GM13977 (cell line): ENCODE measurements around the gene ACOT9.
A peak's percentile ranks its signal among the peaks of the same experiment; 100 is the strongest.

Source experiments
- DNase-seq: peaks from one replicate; pipeline ENCODE4 v3.0.0; 2012; ENCODE audit warnings: low spot score
- in situ Hi-C: fragments of 300-500 bp; cut with MboI; formaldehyde crosslinking; loops from one replicate; pipeline ENCODE4 v1.12.0; 2022; ENCODE audit warnings: low sequenced_read_pairs, low pct_unique_long_range_greater_than_20kb, mixed read lengths, inconsistent platforms; ENCODE audit not compliant: unreplicated experiment
- TF ChIP-seq, protein P1 (sequence below): IDR thresholded peaks from 2 replicates; pipeline ENCODE4 v1.5.1; 2012; ENCODE audit warnings: mild to moderate bottlenecking, control low read depth; ENCODE audit not compliant: insufficient read depth; ENCODE audit errors: extremely low read depth, missing control alignments

Gene ACOT9

DNA sequence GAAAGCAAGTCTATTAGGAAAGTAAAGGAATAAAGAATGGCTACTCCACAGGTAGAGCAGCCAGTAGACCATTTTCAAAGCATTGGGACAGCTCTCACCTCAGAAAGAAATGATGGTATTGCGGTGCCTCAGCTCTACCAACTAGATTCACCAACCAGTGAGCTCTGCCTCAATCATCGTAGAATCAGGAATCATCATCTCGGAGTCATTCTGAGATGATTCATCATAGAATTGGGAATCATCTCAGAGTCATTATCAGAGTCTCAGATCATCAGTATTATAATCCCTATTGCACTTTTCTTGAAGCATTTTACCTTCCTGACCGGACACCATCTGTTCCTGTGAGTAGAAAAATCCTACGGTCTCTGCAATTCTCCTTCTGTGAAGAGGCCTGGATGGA is 22.4 kb upstream of the ACOT9 start:
- no peak for DNase-seq
- in situ Hi-C loops: no loop called here
- TF ChIP-seq, protein P1, sequence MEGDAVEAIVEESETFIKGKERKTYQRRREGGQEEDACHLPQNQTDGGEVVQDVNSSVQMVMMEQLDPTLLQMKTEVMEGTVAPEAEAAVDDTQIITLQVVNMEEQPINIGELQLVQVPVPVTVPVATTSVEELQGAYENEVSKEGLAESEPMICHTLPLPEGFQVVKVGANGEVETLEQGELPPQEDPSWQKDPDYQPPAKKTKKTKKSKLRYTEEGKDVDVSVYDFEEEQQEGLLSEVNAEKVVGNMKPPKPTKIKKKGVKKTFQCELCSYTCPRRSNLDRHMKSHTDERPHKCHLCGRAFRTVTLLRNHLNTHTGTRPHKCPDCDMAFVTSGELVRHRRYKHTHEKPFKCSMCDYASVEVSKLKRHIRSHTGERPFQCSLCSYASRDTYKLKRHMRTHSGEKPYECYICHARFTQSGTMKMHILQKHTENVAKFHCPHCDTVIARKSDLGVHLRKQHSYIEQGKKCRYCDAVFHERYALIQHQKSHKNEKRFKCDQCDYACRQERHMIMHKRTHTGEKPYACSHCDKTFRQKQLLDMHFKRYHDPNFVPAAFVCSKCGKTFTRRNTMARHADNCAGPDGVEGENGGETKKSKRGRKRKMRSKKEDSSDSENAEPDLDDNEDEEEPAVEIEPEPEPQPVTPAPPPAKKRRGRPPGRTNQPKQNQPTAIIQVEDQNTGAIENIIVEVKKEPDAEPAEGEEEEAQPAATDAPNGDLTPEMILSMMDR: no peak

- TF ChIP-seq, protein P1: no peak
- in situ Hi-C loops: no loop called here
- no peak for DNase-seq
Measured at GRCh38 chrX:23764188-23764984, 21.3 kb upstream of the ACOT9 start.

DNA sequence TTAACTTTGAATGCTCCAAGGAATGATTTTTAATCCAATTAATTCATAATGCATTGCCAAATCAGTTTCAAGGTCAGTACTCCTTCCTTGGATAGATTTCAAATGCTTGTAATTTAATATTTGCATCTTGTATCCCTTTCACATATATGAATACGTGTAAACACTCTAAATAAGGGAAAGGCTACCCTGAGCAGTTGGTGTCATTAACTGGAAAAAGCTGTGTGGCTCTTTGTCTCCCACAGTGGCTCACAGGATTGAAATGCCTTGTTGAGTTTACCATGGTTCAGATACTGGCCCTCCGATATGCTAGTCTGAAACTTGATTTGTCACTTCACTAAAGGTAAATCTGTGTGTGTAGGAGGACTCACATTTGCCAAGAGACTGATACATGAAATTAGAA is 16.7 kb upstream of the ACOT9 start:
- in situ Hi-C loops: no loop called here
- TF ChIP-seq, protein P1: no peak
- no peak for DNase-seq

GRCh38 chrX:23756165-23756564 is 13.1 kb upstream of the ACOT9 start:
- TF ChIP-seq, protein P1: peak; percentile 52
- in situ Hi-C loops: no loop called here
- DNase-seq: peak; percentile 69

DNA sequence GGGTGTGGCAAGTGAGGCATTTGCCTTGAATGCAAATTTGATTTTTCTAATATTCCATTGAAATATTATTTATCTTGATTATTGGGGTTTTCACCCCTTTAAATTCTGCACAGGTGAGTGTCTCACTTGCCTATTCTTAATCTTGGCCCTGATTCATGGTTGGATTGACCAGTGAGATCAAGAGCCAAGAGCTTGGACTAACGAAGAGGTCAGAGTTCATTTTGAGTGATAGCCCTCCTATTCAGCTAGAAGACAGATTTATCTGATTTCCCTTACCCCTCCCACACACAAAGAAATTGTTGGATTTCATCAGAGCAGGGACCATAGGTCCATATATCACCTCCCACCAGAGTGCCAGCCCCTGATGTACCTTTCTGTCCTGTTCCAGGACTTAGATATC is 11.6 kb upstream of the ACOT9 start:
- DNase-seq: no peak

DNA sequence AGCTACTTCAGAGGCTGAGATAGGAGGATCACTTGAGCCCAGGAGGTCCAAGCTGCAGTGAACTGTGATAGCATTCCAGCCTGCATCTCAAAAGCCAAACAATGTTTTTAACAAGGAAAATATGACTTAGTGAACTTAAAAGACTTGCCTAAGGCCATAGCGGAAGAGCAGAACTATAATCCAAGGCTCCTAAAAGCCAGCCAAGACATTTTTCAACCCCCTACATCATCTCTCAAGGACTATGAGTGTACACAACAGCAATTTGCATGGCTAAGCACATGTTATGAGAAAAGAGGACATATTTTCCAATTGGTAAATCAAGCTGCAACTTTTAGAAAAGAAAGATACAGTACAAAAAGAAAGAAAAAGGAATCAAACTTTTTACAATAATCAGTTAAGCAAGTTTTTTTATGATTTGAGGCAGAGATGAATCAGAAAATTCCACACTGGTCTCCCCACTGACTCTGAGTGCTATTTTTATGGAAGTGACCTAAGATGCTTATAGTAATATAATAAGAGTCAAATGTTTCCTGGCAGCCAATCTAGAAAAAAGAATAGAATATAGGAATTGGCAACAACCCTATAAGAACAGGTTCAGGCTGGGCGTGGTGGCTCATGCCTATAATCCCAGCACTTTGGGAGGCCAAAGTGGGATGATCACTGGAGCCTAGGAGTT is 9.8 kb upstream of the ACOT9 start:
- in situ Hi-C loops: no loop called here
- no peak for DNase-seq
- TF ChIP-seq, protein P1: no peak

More for the DNA sequence above, 11.6 kb upstream of the ACOT9 start:
- TF ChIP-seq, protein P1: no peak
- in situ Hi-C loops: no loop called here
